ENCODE results near the gene TMEM79. TPM values are rescaled to one million over a fixed set of nuclear protein-coding genes. Genes with fewer than 3 reads are reported as not detected.
A peak's percentile ranks its signal among the peaks of the same experiment; 100 is the strongest.

The TMEM79 gene
- total RNA-seq, 1 experiment from 2014 or later: 10.7 TPM

DNA sequence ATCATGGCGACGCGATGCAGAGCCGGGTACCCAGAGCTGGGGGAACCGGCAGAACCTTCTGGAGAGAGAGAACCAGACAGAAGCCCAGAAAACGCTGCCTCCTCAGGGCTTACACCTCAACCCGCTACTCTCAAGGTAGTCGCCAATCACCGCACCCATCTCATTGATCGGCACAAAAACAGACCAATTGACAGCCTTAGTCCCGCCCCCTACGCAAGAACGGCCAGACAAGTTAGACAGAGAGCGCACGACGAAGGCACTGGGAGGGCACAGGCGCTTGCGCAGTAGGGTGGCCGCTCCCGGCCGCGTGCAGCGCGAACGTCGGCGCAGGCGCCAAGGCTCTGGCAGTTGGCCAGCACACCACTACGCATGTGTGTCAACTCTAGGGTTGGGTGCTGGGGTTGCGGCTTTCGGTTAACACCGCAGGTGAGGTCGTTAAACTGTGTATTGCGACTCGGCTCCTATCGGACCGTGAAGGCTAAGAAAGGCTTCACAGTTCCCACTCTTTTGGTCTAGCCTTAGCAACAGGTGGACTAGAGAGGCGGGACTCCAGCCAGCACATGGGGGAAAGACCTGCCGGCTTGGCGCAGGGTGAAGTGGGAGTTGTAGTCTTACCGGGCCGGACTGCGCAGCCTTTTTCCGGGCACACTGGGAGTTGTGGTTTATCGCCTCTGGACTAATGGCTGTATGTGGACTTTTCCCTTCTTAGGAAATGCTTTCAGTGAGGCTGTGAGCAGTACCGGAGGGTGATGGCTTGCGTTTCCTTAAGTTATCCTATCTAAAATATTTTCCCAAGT lies 54.3 kb downstream of the TMEM79 start, which contains the start of the genes CCT3 and TSACC:
Gene CCT3 (minus strand): TSS at position 113 of the 797 bp plus-strand sequence. CDS start 108 bp downstream, at position 5.
Gene TSACC (plus strand): TSS at position 347 of the 797 bp plus-strand sequence. CDS start 1,232 bp downstream, outside the sequence.
- Mint-ChIP-seq H3K27me3 (ENCODE audit: insufficient read depth, unreplicated experiment) (no peaks in the 10 kb centered on the region), H3K4me1 (ENCODE audit: low read depth, unreplicated experiment) (no peaks in the 10 kb centered on the region), H3K9me3 (ENCODE audit: unreplicated experiment) (no peaks in the 10 kb centered on the region), H3K36me3 (ENCODE audit: insufficient read depth, unreplicated experiment) (peaks cover 55% of the 10 kb centered on the region), H3K4me3 (ENCODE audit: unreplicated experiment) (peak within 1 kb of the TSS; percentile 97), H3K27ac (ENCODE audit: unreplicated experiment) (peak within 1 kb of the TSS; percentile 75)
- Histone ChIP-seq H3K4me3 (ENCODE audit: low read depth, low read length) (peak within 1 kb of the TSS; percentile 90), H3K9me3 (no peaks in the 10 kb centered on the region), H3K4me1 (no peaks in the 10 kb centered on the region), H3K36me3 (ENCODE audit: control insufficient read depth, insufficient read depth, low read length) (peaks cover 2% of the 10 kb centered on the region; the same call in 1 of the 2 replicates), H3K27me3 (replicated peaks; ENCODE audit: control insufficient read depth, insufficient read depth, low read length) (no peaks in the 10 kb centered on the region)
- TF ChIP-seq, protein P1, sequence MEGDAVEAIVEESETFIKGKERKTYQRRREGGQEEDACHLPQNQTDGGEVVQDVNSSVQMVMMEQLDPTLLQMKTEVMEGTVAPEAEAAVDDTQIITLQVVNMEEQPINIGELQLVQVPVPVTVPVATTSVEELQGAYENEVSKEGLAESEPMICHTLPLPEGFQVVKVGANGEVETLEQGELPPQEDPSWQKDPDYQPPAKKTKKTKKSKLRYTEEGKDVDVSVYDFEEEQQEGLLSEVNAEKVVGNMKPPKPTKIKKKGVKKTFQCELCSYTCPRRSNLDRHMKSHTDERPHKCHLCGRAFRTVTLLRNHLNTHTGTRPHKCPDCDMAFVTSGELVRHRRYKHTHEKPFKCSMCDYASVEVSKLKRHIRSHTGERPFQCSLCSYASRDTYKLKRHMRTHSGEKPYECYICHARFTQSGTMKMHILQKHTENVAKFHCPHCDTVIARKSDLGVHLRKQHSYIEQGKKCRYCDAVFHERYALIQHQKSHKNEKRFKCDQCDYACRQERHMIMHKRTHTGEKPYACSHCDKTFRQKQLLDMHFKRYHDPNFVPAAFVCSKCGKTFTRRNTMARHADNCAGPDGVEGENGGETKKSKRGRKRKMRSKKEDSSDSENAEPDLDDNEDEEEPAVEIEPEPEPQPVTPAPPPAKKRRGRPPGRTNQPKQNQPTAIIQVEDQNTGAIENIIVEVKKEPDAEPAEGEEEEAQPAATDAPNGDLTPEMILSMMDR (IDR thresholded peaks at IDR 0.05; ENCODE audit: insufficient read depth in 1 of 2, low read depth in 1 of 2, low read length in 1 of 2, severe bottlenecking in 1 of 2, unreplicated experiment in 1 of 2): no peak
- CTCF ChIA-PET: interaction anchor here (0.6 to 1.8 kb wide), 4 partner anchors 107 to 1475 kb away, joined by 3 to 7 read pairs (median 3); no protein-coding TSS in a partner anchor
- intact Hi-C loops (cut with micrococcal nuclease; ENCODE audit: unreplicated experiment): loop anchor here (1.0 kb wide), 2 partner anchors 19 to 56 kb away; partner anchors contain the start of gene SMG5
- POLR2A ChIA-PET: interaction anchor here (0.5 to 1.0 kb wide), 3 partner anchors 56 to 214 kb away, joined by 3 to 6 read pairs (median 3); partner anchors contain the start of gene SMG5
- peak; percentile 99 to 100 for DNase-seq
- BruUV-seq (replicated peaks): no TSS peak

Other genes with a start within 250 kb of the TMEM79 start
- 60.9 and 65.5 TPM in 2 replicates for gene UBQLN4, start 230.5 kb upstream of the TMEM79 start, total RNA-seq (2022)
- 49.4 and 49.5 TPM in 2 replicates for gene LAMTOR2, start 229.5 kb upstream of the TMEM79 start, total RNA-seq (2022)
- 138 and 141 TPM in 2 replicates for gene RAB25, start 223.2 kb upstream of the TMEM79 start, total RNA-seq (2022)
- gene MEX3A, start 201.9 kb upstream of the TMEM79 start, total RNA-seq (2022): 8.9 and 12.2 TPM in 2 replicates
- 112 and 113 TPM in 2 replicates for gene LMNA, start 169.6 kb upstream of the TMEM79 start, total RNA-seq (2022)
- gene SEMA4A, start 130.7 kb upstream of the TMEM79 start, total RNA-seq (2022): 0.52 and 1.3 TPM in 2 replicates
- gene SLC25A44, start 90.2 kb upstream of the TMEM79 start, total RNA-seq (2022): 29.3 and 31.1 TPM in 2 replicates
- 90.2 and 95.7 TPM in 2 replicates for gene PMF1, start 71.3 kb upstream of the TMEM79 start, total RNA-seq (2022)
- 1.3 and 2.0 TPM in 2 replicates for gene BGLAP, start 42.1 kb upstream of the TMEM79 start, total RNA-seq (2022)
- 4.1 and 4.6 TPM in 2 replicates for gene PAQR6, start 36.3 kb upstream of the TMEM79 start, total RNA-seq (2022)
- 146 and 155 TPM in 2 replicates for gene SMG5, start 1.5 kb upstream of the TMEM79 start, total RNA-seq (2022)
- gene GLMP, start 11.4 kb downstream of the TMEM79 start, total RNA-seq (2022): 63.9 and 74.4 TPM in 2 replicates
- not detected in 2 replicates for gene VHLL, start 15.0 kb downstream of the TMEM79 start, total RNA-seq (2022)
- gene CCT3, start 54.0 kb downstream of the TMEM79 start, total RNA-seq (2022): 340 and 380 TPM in 2 replicates
- 2.8 and 3.9 TPM in 2 replicates for gene TSACC, start 54.2 kb downstream of the TMEM79 start, total RNA-seq (2022)
- 4.6 and 6.5 TPM in 2 replicates for gene RHBG, start 84.9 kb downstream of the TMEM79 start, total RNA-seq (2022)
- gene MEF2D, start 216.4 kb downstream of the TMEM79 start, total RNA-seq (2022): 18.6 and 21.4 TPM in 2 replicates